Measurements from ENCODE around the gene MYOZ3.

- 0 out of 2 replicates have a peak, but pooled peaks have one; percentile 8 for TF ChIP-seq TEAD4 (IDR thresholded peaks at IDR 0.05; ENCODE audit: low read depth, low read length)
- TF ChIP-seq POLR2A (IDR thresholded peaks at IDR 0.05; ENCODE audit: control extremely low read depth in 1 of 2, low read depth in 2 of 2, low read length in 2 of 2) = peak in 1 of 2 experiments; percentile 52; a peak in 2 of 3 replicates
- TF ChIP-seq JUN (IDR thresholded peaks at IDR 0.05; ENCODE audit: low read depth, low read length) = no peak
- TF ChIP-seq, protein P1, sequence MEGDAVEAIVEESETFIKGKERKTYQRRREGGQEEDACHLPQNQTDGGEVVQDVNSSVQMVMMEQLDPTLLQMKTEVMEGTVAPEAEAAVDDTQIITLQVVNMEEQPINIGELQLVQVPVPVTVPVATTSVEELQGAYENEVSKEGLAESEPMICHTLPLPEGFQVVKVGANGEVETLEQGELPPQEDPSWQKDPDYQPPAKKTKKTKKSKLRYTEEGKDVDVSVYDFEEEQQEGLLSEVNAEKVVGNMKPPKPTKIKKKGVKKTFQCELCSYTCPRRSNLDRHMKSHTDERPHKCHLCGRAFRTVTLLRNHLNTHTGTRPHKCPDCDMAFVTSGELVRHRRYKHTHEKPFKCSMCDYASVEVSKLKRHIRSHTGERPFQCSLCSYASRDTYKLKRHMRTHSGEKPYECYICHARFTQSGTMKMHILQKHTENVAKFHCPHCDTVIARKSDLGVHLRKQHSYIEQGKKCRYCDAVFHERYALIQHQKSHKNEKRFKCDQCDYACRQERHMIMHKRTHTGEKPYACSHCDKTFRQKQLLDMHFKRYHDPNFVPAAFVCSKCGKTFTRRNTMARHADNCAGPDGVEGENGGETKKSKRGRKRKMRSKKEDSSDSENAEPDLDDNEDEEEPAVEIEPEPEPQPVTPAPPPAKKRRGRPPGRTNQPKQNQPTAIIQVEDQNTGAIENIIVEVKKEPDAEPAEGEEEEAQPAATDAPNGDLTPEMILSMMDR (IDR thresholded peaks at IDR 0.05; ENCODE audit: control extremely low read depth in 1 of 3, insufficient read depth in 1 of 3, low read depth in 1 of 3, low read length in 3 of 3) = no peak
- no peak for TF ChIP-seq EP300 (IDR thresholded peaks at IDR 0.05; ENCODE audit: borderline replicate concordance in 1 of 2, low read depth in 2 of 2, low read length in 2 of 2)
Observed at GRCh38 chr5:150672237-150672883, 11.3 kb downstream of the MYOZ3 start.
